DOHH2 (cell line): ENCODE results near the gene WDFY2.

Experiments used
- CTCF ChIP-seq: fragments of 200-600 bp; sonication (generic); IDR thresholded peaks from one replicate; pipeline ENCODE4 v1.5.1; 2014; ENCODE audit warnings: antibody characterized with exemption, mild to moderate bottlenecking, low read depth, low read length; ENCODE audit not compliant: poor library complexity, severe bottlenecking
- EZH2phosphoT487 ChIP-seq: fragments of 200-600 bp; sonication (generic); IDR thresholded peaks from 2 replicates; pipeline ENCODE4 v1.6.1; 2017; ENCODE audit warnings: borderline replicate concordance, mild to moderate bottlenecking, antibody characterized with exemption, low read length, moderate library complexity, mixed read lengths

GRCh38 chr13:51776179-51776578, 191.9 kb downstream of the WDFY2 start:
- TF ChIP-seq CTCF (no peak), EZH2phosphoT487 (no peak)
